H1 (cell line): Measurements from ENCODE around the gene ODAD3.

Source experiments
- ASH2L ChIP-seq: fragments of 200-600, 300-600 bp; sonication (generic); IDR thresholded peaks from one replicate; pipeline ENCODE4 v1.7.1; 2017; ENCODE audit warnings: low read length
- EP300 ChIP-seq, 2 experiments: IDR thresholded peaks; 1 replicate in 1 of 2; 2 replicates in 1 of 2; pipeline ENCODE4 v1.6.1; 2011 to 2012; ENCODE audit warnings: low read depth in 2 of 2, low read length in 2 of 2, mild to moderate bottlenecking in 2 of 2, borderline replicate concordance in 1 of 2, inconsistent platforms in 1 of 2, moderate library complexity in 1 of 2
- EZH2 ChIP-seq: fragments of 200-600 bp; sonication (generic); IDR thresholded peaks from 2 replicates; pipeline ENCODE4 v1.7.1; 2012; ENCODE audit warnings: low read depth, mild to moderate bottlenecking, moderate library complexity, low read length, inconsistent platforms; ENCODE audit not compliant: severe bottlenecking
- FOSL1 ChIP-seq: IDR thresholded peaks from 2 replicates; pipeline ENCODE4 v1.6.1; 2011; ENCODE audit warnings: mild to moderate bottlenecking, low read depth, low read length, moderate library complexity; ENCODE audit not compliant: insufficient read depth
- GABPA ChIP-seq: IDR thresholded peaks from 2 replicates; pipeline ENCODE4 v1.6.1; 2011; ENCODE audit warnings: mild to moderate bottlenecking, low read length, moderate library complexity, borderline replicate concordance; ENCODE audit not compliant: insufficient read depth
- JUND ChIP-seq: IDR thresholded peaks from 2 replicates; pipeline ENCODE4 v1.6.1; 2011; ENCODE audit warnings: mild to moderate bottlenecking, improper control_type of control experiment, low read length
- KDM4A ChIP-seq: IDR thresholded peaks from one replicate; pipeline ENCODE4 v1.7.1; 2012; ENCODE audit warnings: low read depth, mild to moderate bottlenecking, moderate library complexity, low read length, inconsistent platforms; ENCODE audit not compliant: severe bottlenecking
- POLR2A ChIP-seq, 2 experiments: IDR thresholded peaks; 1 replicate in 1 of 2; 2 replicates in 1 of 2; pipeline ENCODE4 v1.6.1; 2011; ENCODE audit warnings: low read depth in 2 of 2, low read length in 2 of 2, mild to moderate bottlenecking in 2 of 2; ENCODE audit errors: control extremely low read depth in 1 of 2
- POLR2AphosphoS5 ChIP-seq: IDR thresholded peaks from 2 replicates; pipeline ENCODE4 v1.6.1; 2011; ENCODE audit warnings: low read depth, low read length
- SIN3A ChIP-seq, 2 experiments: IDR thresholded peaks in 1 of 2; conservative IDR thresholded peaks in 1 of 2; 2 replicates each; pipeline ENCODE4 v1.6.1; 2011 to 2012; ENCODE audit warnings: low read length in 2 of 2, improper control_type of control experiment in 1 of 2, low read depth in 1 of 2, mild to moderate bottlenecking in 1 of 2
- SIRT6 ChIP-seq: IDR thresholded peaks from one replicate; pipeline ENCODE4 v1.7.1; 2012; ENCODE audit warnings: low read length, inconsistent platforms
- SP2 ChIP-seq: IDR thresholded peaks from 2 replicates; pipeline ENCODE4 v1.6.1; 2012; ENCODE audit warnings: mild to moderate bottlenecking, low read length, inconsistent platforms
- TF ChIP-seq, protein P1 (sequence below), 3 experiments: IDR thresholded peaks; 1 replicate in 2 of 3; 2 replicates in 1 of 3; pipeline versions ENCODE4 v1.5.1 to v1.6.1; 2011; ENCODE audit warnings: low read length in 3 of 3, mild to moderate bottlenecking in 3 of 3, inconsistent platforms in 2 of 3, low read depth in 1 of 3, moderate library complexity in 1 of 3; ENCODE audit not compliant: insufficient read depth in 1 of 3; ENCODE audit errors: control extremely low read depth in 1 of 3

DNA sequence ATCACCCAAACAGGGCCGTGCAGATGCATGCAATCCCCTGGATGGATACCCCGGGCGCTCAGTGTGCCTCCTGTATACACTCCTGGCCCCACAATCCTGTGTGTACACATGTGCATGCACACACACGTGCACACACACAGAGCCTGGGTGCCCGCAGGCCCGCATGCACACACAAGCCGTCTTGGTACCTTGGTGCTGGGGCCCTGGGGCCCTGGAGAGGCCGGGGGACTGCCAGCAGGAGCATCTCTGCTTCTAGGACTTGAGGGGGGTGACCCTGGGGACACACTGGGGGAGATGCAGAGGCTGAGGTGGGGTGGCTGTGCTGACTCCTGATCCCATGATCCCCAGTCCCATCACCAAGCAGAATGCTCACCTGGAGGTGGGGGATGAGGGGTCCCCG is 35.3 kb downstream of the ODAD3 start:
- TF ChIP-seq EZH2 (no peak), POLR2A (IDR thresholded peaks at IDR 0.05; ENCODE audit: control extremely low read depth in 1 of 2, low read depth in 2 of 2, low read length in 2 of 2) (no peak), JUND (no peak), SIN3A (conservative IDR thresholded peaks at IDR 0.05 in 1 of 2, IDR thresholded peaks at IDR 0.05 in 1 of 2; ENCODE audit: low read depth in 1 of 2, low read length in 2 of 2) (no peak), SIRT6 (no peak), EP300 (IDR thresholded peaks at IDR 0.05; ENCODE audit: borderline replicate concordance in 1 of 2, low read depth in 2 of 2, low read length in 2 of 2) (no peak), GABPA (no peak), POLR2AphosphoS5 (no peak), SP2 (no peak), ASH2L (no peak), FOSL1 (no peak), KDM4A (no peak)
- TF ChIP-seq, protein P1, sequence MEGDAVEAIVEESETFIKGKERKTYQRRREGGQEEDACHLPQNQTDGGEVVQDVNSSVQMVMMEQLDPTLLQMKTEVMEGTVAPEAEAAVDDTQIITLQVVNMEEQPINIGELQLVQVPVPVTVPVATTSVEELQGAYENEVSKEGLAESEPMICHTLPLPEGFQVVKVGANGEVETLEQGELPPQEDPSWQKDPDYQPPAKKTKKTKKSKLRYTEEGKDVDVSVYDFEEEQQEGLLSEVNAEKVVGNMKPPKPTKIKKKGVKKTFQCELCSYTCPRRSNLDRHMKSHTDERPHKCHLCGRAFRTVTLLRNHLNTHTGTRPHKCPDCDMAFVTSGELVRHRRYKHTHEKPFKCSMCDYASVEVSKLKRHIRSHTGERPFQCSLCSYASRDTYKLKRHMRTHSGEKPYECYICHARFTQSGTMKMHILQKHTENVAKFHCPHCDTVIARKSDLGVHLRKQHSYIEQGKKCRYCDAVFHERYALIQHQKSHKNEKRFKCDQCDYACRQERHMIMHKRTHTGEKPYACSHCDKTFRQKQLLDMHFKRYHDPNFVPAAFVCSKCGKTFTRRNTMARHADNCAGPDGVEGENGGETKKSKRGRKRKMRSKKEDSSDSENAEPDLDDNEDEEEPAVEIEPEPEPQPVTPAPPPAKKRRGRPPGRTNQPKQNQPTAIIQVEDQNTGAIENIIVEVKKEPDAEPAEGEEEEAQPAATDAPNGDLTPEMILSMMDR (IDR thresholded peaks at IDR 0.05; ENCODE audit: control extremely low read depth in 1 of 3, insufficient read depth in 1 of 3, low read depth in 1 of 3, low read length in 3 of 3), result no peak
